Suprapubic skin (tissue), 4 donors: Measurements from ENCODE around the gene GPA33.

Source experiments
- CTCF ChIP-seq, 2 donors: fragments of 200-600 bp in 1 of 2; fragments of 450-650 bp in 1 of 2; sonication (generic) in 1 of 2; IDR thresholded peaks; one replicate each; pipeline ENCODE4 v1.5.1; 2016 to 2019; ENCODE audit warnings: antibody characterized with exemption in 2 of 2, mild to moderate bottlenecking in 1 of 2, moderate library complexity in 1 of 2
- POLR2A ChIP-seq, 2 donors: fragments of 450-650 bp; IDR thresholded peaks; one replicate each; pipeline ENCODE4 v1.6.1; 2017; ENCODE audit warnings: antibody characterized with exemption in 2 of 2, mild to moderate bottlenecking in 2 of 2, moderate library complexity in 2 of 2
- POLR2AphosphoS5 ChIP-seq, 3 donors: sonication (generic); formaldehyde crosslinking; IDR thresholded peaks; one replicate each; pipeline ENCODE4 v1.6.1; 2017; ENCODE audit warnings: antibody characterized with exemption in 3 of 3

GRCh38 chr1:167086768-167087167 lies 3.4 kb downstream of the GPA33 start:
- TF ChIP-seq POLR2A (IDR thresholded peaks at IDR 0.05) (no peak), CTCF (IDR thresholded peaks at IDR 0.05) (no peak), POLR2AphosphoS5 (IDR thresholded peaks at IDR 0.05) (no peak)
